Choroid plexus epithelial cell (primary cell): ENCODE results near the gene CNTROB.

Experiments used
- DNase-seq: peaks from one replicate; pipeline ENCODE4 v3.0.0-alpha.2; 2010; ENCODE audit warnings: low read depth
- H3K4me3 ChIP-seq: 2 replicates; pipeline ENCODE4 v1.5.1; 2011; ENCODE audit warnings: low read depth, mild to moderate bottlenecking, control low read depth, low read length, moderate library complexity
- CTCF ChIP-seq: conservative IDR thresholded peaks from 2 replicates; pipeline ENCODE4 v1.5.1; 2011; ENCODE audit warnings: low read depth, mild to moderate bottlenecking, control low read depth, inconsistent platforms, low read length, moderate library complexity

Gene CNTROB

GRCh38 chr17:7894866-7895265 lies 37.1 kb upstream of the CNTROB start:
- DNase-seq: no peak
- H3K4me3 ChIP-seq: no peak overlapping the region
- TF ChIP-seq CTCF: no peak

GRCh38 chr17:7897090-7897489 lies 34.9 kb upstream of the CNTROB start:
- H3K4me3 ChIP-seq: no peak overlapping the region
- DNase-seq: no peak
- TF ChIP-seq CTCF: no peak

- no peak overlapping the region for H3K4me3 ChIP-seq
- DNase-seq: peak; percentile 83
- peak; percentile 62 for TF ChIP-seq CTCF
Observed at GRCh38 chr17:7897773-7898172, 34.2 kb upstream of the CNTROB start.

GRCh38 chr17:7903154-7904103 lies 28.6 kb upstream of the CNTROB start:
- DNase-seq: peak; percentile 91
- TF ChIP-seq CTCF: no peak

GRCh38 chr17:7909089-7909488 lies 22.9 kb upstream of the CNTROB start:
- TF ChIP-seq CTCF: no peak
- no peak overlapping the region for H3K4me3 ChIP-seq
- DNase-seq: no peak

More at GRCh38 chr17:7903154-7904103, 28.6 kb upstream of the CNTROB start:
- no peak overlapping the region for H3K4me3 ChIP-seq

- no peak for TF ChIP-seq CTCF
Observed at GRCh38 chr17:7910281-7910680, 21.7 kb upstream of the CNTROB start.

GRCh38 chr17:7910711-7911110 lies 21.3 kb upstream of the CNTROB start:
- no peak for DNase-seq
- H3K4me3 ChIP-seq: no peak overlapping the region
- TF ChIP-seq CTCF: no peak

More at GRCh38 chr17:7910281-7910680, 21.7 kb upstream of the CNTROB start:
- H3K4me3 ChIP-seq: no peak overlapping the region
- no peak for DNase-seq
